ENCODE measurements around the gene C4A. TPM values are rescaled to one million over a fixed set of nuclear protein-coding genes. Genes with fewer than 3 reads are reported as not detected.

C4A gene
- total and polyA plus RNA-seq, 2 of the 13 experiments (the other 11 are each of a cell fraction or from before 2014, with no cell fraction given): 165 to 478 TPM

DNA sequence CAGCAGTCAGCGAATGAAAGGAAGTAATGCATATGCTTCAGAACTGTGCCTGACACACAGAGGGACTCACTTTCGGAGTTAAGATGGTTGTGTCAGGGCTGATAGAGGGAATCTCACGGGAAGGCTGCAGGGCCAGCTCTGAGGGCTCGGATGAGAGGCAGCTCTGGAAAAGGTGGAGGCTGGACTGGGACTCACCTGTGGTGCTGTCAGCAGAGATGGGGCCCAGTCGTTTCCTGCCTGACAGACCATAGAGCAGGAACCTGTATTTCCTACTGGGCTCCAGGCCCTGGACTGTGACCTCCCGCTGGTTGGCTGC lies 65.6 kb downstream of the C4A start:
- 50% methylated on average over 6 of the region's 6 CpGs for WGBS (ENCODE audit: low lambda C conversion rate)
- H3K4me1 ChIP-seq (ENCODE audit: insufficient read depth, low read length): peaks cover 39% of the 10 kb centered on the region
- ChIA-PET CTCF (ENCODE audit: low intra/inter-chr PET ratio, low total read pairs) (interaction anchor here (1.1 to 1.6 kb wide), 3 partner anchors 40 to 107 kb away, joined by 5 to 6 read pairs (median 5); partner anchors contain the start of gene PPT2), POLR2A (interaction anchor here (0.7 to 1.7 kb wide), 12 partner anchors 12 to 923 kb away, joined by 3 to 9 read pairs (median 3); partner anchors contain the start of genes APOM, ATF6B and CFB)
- H2AFZ ChIP-seq (ENCODE audit: low read length): no peak overlapping the region
- H3K9me3 ChIP-seq (ENCODE audit: low read length): no peaks in the 10 kb centered on the region
- peaks cover 11 to 24% of the 10 kb centered on the region in 2 experiments; a peak in 3 of 5 replicates for H3K27me3 ChIP-seq (ENCODE audit: control insufficient read depth in 1 of 2, insufficient read depth in 2 of 2, low read length in 2 of 2)
- no peaks in the 10 kb centered on the region for H3K36me3 ChIP-seq (replicated peaks in 1 of 2; ENCODE audit: control insufficient read depth in 1 of 2, insufficient read depth in 2 of 2, low read length in 2 of 2)
- H3K4me3 ChIP-seq (replicated peaks in 1 of 3; ENCODE audit: insufficient read depth in 1 of 3, low read depth in 2 of 3, low read length in 3 of 3): peak overlapping the region in 1 of 3 experiments; percentile 69; a peak in 1 of 6 replicates
- H4K20me1 ChIP-seq (ENCODE audit: insufficient read depth, low read length): no peaks in the 10 kb centered on the region
- ATAC-seq (peak; percentile 0; the same call in 1 of the 3 replicates), FAIRE-seq (no peak), DNase-seq (ENCODE audit: low spot score) (no peak)
- no peak overlapping the region for H3K9ac ChIP-seq (ENCODE audit: insufficient read depth, low read depth, low read length)
- no peaks in the 10 kb centered on the region for H3K79me2 ChIP-seq (ENCODE audit: insufficient read depth, low read length)
- in situ Hi-C loops (cut with HindIII; ENCODE audit: extremely low pct_ligation_motif_present, low pct_unique_long_range_greater_than_20kb): no loop called here
- intact Hi-C loops (cut with micrococcal nuclease; ENCODE audit: unreplicated experiment): no loop called here
- BruUV-seq (replicated peaks): no TSS peak
- no peak for TF ChIP-seq RARA (CRISPR knock-in tag; IDR thresholded peaks at IDR 0.05)
- no peak for TF ChIP-seq AGO2 (optimal IDR thresholded peaks at IDR 0.05; ENCODE audit: low read depth, low read length)
- TF ChIP-seq, protein P1, sequence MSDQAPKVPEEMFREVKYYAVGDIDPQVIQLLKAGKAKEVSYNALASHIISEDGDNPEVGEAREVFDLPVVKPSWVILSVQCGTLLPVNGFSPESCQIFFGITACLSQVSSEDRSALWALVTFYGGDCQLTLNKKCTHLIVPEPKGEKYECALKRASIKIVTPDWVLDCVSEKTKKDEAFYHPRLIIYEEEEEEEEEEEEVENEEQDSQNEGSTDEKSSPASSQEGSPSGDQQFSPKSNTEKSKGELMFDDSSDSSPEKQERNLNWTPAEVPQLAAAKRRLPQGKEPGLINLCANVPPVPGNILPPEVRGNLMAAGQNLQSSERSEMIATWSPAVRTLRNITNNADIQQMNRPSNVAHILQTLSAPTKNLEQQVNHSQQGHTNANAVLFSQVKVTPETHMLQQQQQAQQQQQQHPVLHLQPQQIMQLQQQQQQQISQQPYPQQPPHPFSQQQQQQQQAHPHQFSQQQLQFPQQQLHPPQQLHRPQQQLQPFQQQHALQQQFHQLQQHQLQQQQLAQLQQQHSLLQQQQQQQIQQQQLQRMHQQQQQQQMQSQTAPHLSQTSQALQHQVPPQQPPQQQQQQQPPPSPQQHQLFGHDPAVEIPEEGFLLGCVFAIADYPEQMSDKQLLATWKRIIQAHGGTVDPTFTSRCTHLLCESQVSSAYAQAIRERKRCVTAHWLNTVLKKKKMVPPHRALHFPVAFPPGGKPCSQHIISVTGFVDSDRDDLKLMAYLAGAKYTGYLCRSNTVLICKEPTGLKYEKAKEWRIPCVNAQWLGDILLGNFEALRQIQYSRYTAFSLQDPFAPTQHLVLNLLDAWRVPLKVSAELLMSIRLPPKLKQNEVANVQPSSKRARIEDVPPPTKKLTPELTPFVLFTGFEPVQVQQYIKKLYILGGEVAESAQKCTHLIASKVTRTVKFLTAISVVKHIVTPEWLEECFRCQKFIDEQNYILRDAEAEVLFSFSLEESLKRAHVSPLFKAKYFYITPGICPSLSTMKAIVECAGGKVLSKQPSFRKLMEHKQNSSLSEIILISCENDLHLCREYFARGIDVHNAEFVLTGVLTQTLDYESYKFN (CRISPR knock-in tag; conservative IDR thresholded peaks at IDR 0.05): no peak
- TF ChIP-seq, protein P2, sequence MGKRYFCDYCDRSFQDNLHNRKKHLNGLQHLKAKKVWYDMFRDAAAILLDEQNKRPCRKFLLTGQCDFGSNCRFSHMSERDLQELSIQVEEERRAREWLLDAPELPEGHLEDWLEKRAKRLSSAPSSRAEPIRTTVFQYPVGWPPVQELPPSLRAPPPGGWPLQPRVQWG (CRISPR knock-in tag; IDR thresholded peaks at IDR 0.05; ENCODE audit: borderline replicate concordance, low read depth): 0 out of 2 replicates have a peak, but pooled peaks have one; percentile 14
- TF ChIP-seq, protein P3, sequence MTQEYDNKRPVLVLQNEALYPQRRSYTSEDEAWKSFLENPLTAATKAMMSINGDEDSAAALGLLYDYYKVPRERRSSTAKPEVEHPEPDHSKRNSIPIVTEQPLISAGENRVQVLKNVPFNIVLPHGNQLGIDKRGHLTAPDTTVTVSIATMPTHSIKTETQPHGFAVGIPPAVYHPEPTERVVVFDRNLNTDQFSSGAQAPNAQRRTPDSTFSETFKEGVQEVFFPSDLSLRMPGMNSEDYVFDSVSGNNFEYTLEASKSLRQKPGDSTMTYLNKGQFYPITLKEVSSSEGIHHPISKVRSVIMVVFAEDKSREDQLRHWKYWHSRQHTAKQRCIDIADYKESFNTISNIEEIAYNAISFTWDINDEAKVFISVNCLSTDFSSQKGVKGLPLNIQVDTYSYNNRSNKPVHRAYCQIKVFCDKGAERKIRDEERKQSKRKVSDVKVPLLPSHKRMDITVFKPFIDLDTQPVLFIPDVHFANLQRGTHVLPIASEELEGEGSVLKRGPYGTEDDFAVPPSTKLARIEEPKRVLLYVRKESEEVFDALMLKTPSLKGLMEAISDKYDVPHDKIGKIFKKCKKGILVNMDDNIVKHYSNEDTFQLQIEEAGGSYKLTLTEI (CRISPR knock-in tag; conservative IDR thresholded peaks at IDR 0.05): no peak
- TF ChIP-seq ZFP41 (CRISPR knock-in tag; IDR thresholded peaks at IDR 0.05; ENCODE audit: borderline replicate concordance): 0 out of 2 replicates have a peak, but pooled peaks have one; percentile 16
- no peak for TF ChIP-seq SYNCRIP (IDR thresholded peaks at IDR 0.05; ENCODE audit: insufficient read depth, low read depth, low read length)
- peak overlapping the region; percentile 74 for H3K4me2 ChIP-seq (ENCODE audit: low read depth, low read length)
- no peak overlapping the region for H3K27ac ChIP-seq (ENCODE audit: extremely low read length, insufficient read depth, low read length)

Measured in HepG2 (cell line).